ENCODE data around the gene DHRSX. TPM values are rescaled to one million over a fixed set of nuclear protein-coding genes. Genes with fewer than 3 reads are reported as not detected.
"Not testable (repeated sequence)": the region's sequence is repeated elsewhere in the genome, so short reads cannot be mapped to it uniquely, and the experiment has no call there.

The DHRSX gene
- total and polyA plus RNA-seq, 2 donors from 2014 or later, result 26.4 to 30.0 TPM

GRCh38 chrX:2272337-2272736, 228.4 kb downstream of the DHRSX start:
- intact Hi-C loops (cut with DNase I), result no loop called here
- no peaks in the 10 kb centered on the region for H3K27me3 ChIP-seq (ENCODE audit: control insufficient read depth, insufficient read depth, low read length)

GRCh38 chrX:2271595-2271994, 229.2 kb downstream of the DHRSX start:
- FAIRE-seq; H3K4me3 ChIP-seq (ENCODE audit: low read length in 3 of 3); H3K27me3 ChIP-seq (ENCODE audit: control insufficient read depth, insufficient read depth, low read length); DNase-seq; H3K36me3 ChIP-seq (ENCODE audit: control insufficient read depth in 2 of 3, insufficient read depth in 3 of 3, low read length in 3 of 3); H3K4me1 ChIP-seq (ENCODE audit: control insufficient read depth in 2 of 3, insufficient read depth in 2 of 3, low read depth in 1 of 3, low read length in 3 of 3); intact Hi-C loops (cut with DNase I); H3K27ac ChIP-seq (ENCODE audit: low read depth in 2 of 2, low read length in 2 of 2); H3K9ac ChIP-seq (ENCODE audit: low read length in 3 of 3); H3K9me3 ChIP-seq (ENCODE audit: control insufficient read depth in 2 of 3, insufficient read depth in 1 of 3, low read length in 3 of 3): not testable (repeated sequence)

More at GRCh38 chrX:2272337-2272736, 228.4 kb downstream of the DHRSX start:
- no peaks in the 10 kb centered on the region for H3K36me3 ChIP-seq (ENCODE audit: control insufficient read depth in 2 of 3, insufficient read depth in 3 of 3, low read length in 3 of 3)
- DNase-seq (peak in 3 of 5 donors; percentile 43 to 82 (median 68)), FAIRE-seq (no peak)
- H3K27ac ChIP-seq (ENCODE audit: low read depth in 2 of 2, low read length in 2 of 2), result no peak overlapping the region
- no peaks in the 10 kb centered on the region for H3K9me3 ChIP-seq (ENCODE audit: control insufficient read depth in 2 of 3, insufficient read depth in 1 of 3, low read length in 3 of 3)
- H3K9ac ChIP-seq (ENCODE audit: low read length in 3 of 3), result peak overlapping the region in 1 of 3 donors; percentile 19
- peaks cover 0 to 7% (median 2%) of the 10 kb centered on the region in 3 donors for H3K4me1 ChIP-seq (ENCODE audit: control insufficient read depth in 2 of 3, insufficient read depth in 2 of 3, low read depth in 1 of 3, low read length in 3 of 3)
- no peak overlapping the region for H3K4me3 ChIP-seq (ENCODE audit: low read length in 3 of 3)
- no peak for TF ChIP-seq CTCF (IDR thresholded peaks at IDR 0.05; ENCODE audit: borderline replicate concordance, extremely low read depth, insufficient read depth)

- H3K9ac ChIP-seq (ENCODE audit: low read length in 3 of 3); DNase-seq; H3K27ac ChIP-seq (ENCODE audit: low read depth in 2 of 2, low read length in 2 of 2); H3K4me1 ChIP-seq (ENCODE audit: control insufficient read depth in 2 of 3, insufficient read depth in 2 of 3, low read depth in 1 of 3, low read length in 3 of 3); H3K36me3 ChIP-seq (ENCODE audit: control insufficient read depth in 2 of 3, insufficient read depth in 3 of 3, low read length in 3 of 3); H3K27me3 ChIP-seq (ENCODE audit: control insufficient read depth, insufficient read depth, low read length); H3K9me3 ChIP-seq (ENCODE audit: control insufficient read depth in 2 of 3, insufficient read depth in 1 of 3, low read length in 3 of 3); FAIRE-seq; H3K4me3 ChIP-seq (ENCODE audit: low read length in 3 of 3); intact Hi-C loops (cut with DNase I): not testable (repeated sequence)
These were observed 230.0 kb downstream of the DHRSX start for GRCh38 chrX:2270783-2271182.

GRCh38 chrX:2267890-2268289, 232.9 kb downstream of the DHRSX start:
- no peak for TF ChIP-seq CTCF (IDR thresholded peaks at IDR 0.05; ENCODE audit: borderline replicate concordance, extremely low read depth, insufficient read depth)
- H3K4me3 ChIP-seq (ENCODE audit: low read length in 3 of 3), result no peak overlapping the region
- FAIRE-seq (no peak), DNase-seq (no peak)
- peaks cover 0 to 7% (median 4%) of the 10 kb centered on the region in 3 donors for H3K4me1 ChIP-seq (ENCODE audit: control insufficient read depth in 2 of 3, insufficient read depth in 2 of 3, low read depth in 1 of 3, low read length in 3 of 3)
- H3K27me3 ChIP-seq (ENCODE audit: control insufficient read depth, insufficient read depth, low read length), result no peaks in the 10 kb centered on the region
- intact Hi-C loops (cut with DNase I), result no loop called here
- H3K9me3 ChIP-seq (ENCODE audit: control insufficient read depth in 2 of 3, insufficient read depth in 1 of 3, low read length in 3 of 3), result no peaks in the 10 kb centered on the region
- H3K27ac ChIP-seq (ENCODE audit: low read depth in 2 of 2, low read length in 2 of 2), result no peak overlapping the region
- peaks cover 0 to 13% (median 10%) of the 10 kb centered on the region in 3 donors for H3K36me3 ChIP-seq (ENCODE audit: control insufficient read depth in 2 of 3, insufficient read depth in 3 of 3, low read length in 3 of 3)
- no peak overlapping the region for H3K9ac ChIP-seq (ENCODE audit: low read length in 3 of 3)
